Liver (tissue), 9 donors: ENCODE measurements around the gene ABCC3. TPM values are rescaled to one million over a fixed set of nuclear protein-coding genes. Genes with fewer than 3 reads are reported as not detected.

ENCODE experiments used
- DNase-seq: peaks from one replicate; pipeline ENCODE4 v3.0.0-alpha.2; 2017; ENCODE audit warnings: low spot score
- H3K27ac ChIP-seq, 2 donors: one replicate each; pipeline ENCODE4 v1.7.0; 2013; ENCODE audit warnings: inconsistent platforms in 2 of 2, low read length in 2 of 2, control low read depth in 1 of 2, low read depth in 1 of 2, mild to moderate bottlenecking in 1 of 2
- H3K27me3 ChIP-seq, 4 donors: one replicate each; pipeline versions ENCODE4 v1.6.1 to v1.7.0; 2013; ENCODE audit warnings: low read length in 3 of 4, inconsistent platforms in 1 of 4, mild to moderate bottlenecking in 1 of 4, moderate library complexity in 1 of 4; ENCODE audit not compliant: control insufficient read depth in 4 of 4, insufficient read depth in 4 of 4
- H3K36me3 ChIP-seq, 4 donors: one replicate each; pipeline versions ENCODE4 v1.6.1 to v1.7.0; 2013; ENCODE audit warnings: low read length in 3 of 4, mild to moderate bottlenecking in 3 of 4, low read depth in 1 of 4, moderate library complexity in 1 of 4; ENCODE audit not compliant: control insufficient read depth in 4 of 4, insufficient read depth in 3 of 4
- H3K4me1 ChIP-seq, 4 donors: one replicate each; pipeline versions ENCODE4 v1.6.1 to v1.7.0; 2013; ENCODE audit warnings: low read length in 3 of 4, mild to moderate bottlenecking in 3 of 4, moderate library complexity in 1 of 4; ENCODE audit not compliant: control insufficient read depth in 4 of 4, insufficient read depth in 4 of 4
- H3K4me3 ChIP-seq, 3 donors: one replicate each; pipeline versions ENCODE4 v1.6.1 to v1.7.0; 2013; ENCODE audit warnings: low read length in 3 of 3, control low read depth in 1 of 3, low read depth in 1 of 3, mild to moderate bottlenecking in 1 of 3
- H3K9ac ChIP-seq, 2 donors: one replicate each; pipeline ENCODE4 v1.7.0; 2013; ENCODE audit warnings: low read length in 2 of 2, mild to moderate bottlenecking in 2 of 2, moderate library complexity in 2 of 2, control low read depth in 1 of 2, low read depth in 1 of 2
- H3K9me3 ChIP-seq, 4 donors: one replicate each; pipeline versions ENCODE4 v1.6.1 to v1.7.0; 2013; ENCODE audit warnings: low read length in 3 of 4; ENCODE audit not compliant: control insufficient read depth in 4 of 4
- ATF3 ChIP-seq: IDR thresholded peaks from 2 replicates; pipeline ENCODE4 v1.6.1; 2016; ENCODE audit warnings: antibody characterized with exemption
- EGR1 ChIP-seq, 2 donors: IDR thresholded peaks; 2 replicates each; pipeline ENCODE4 v1.6.1; 2016 to 2018; ENCODE audit warnings: antibody characterized with exemption in 2 of 2, low read depth in 2 of 2
- FOXA1 ChIP-seq: IDR thresholded peaks from 2 replicates; pipeline ENCODE4 v1.6.1; 2016; ENCODE audit warnings: antibody characterized with exemption
- FOXA2 ChIP-seq: IDR thresholded peaks from 2 replicates; pipeline ENCODE4 v1.6.1; 2016; ENCODE audit warnings: antibody characterized with exemption
- GABPA ChIP-seq, 2 donors: IDR thresholded peaks in 1 of 2; conservative IDR thresholded peaks in 1 of 2; 2 replicates each; pipeline ENCODE4 v1.6.1; 2016; ENCODE audit warnings: antibody characterized with exemption in 2 of 2, mild to moderate bottlenecking in 1 of 2, moderate library complexity in 1 of 2
- HNF4A ChIP-seq, 2 donors: conservative IDR thresholded peaks; 2 replicates each; pipeline ENCODE4 v1.6.1; 2016; ENCODE audit warnings: antibody characterized with exemption in 2 of 2, mild to moderate bottlenecking in 2 of 2
- HNF4G ChIP-seq: IDR thresholded peaks from 2 replicates; pipeline ENCODE4 v1.6.1; 2016; ENCODE audit warnings: antibody characterized with exemption
- JUND ChIP-seq, 2 donors: IDR thresholded peaks; 2 replicates each; pipeline ENCODE4 v1.6.1; 2016; ENCODE audit warnings: antibody characterized with exemption in 2 of 2
- MAX ChIP-seq: IDR thresholded peaks from 2 replicates; pipeline ENCODE4 v1.6.1; 2016; ENCODE audit warnings: antibody characterized with exemption
- NR2F2 ChIP-seq: IDR thresholded peaks from 2 replicates; pipeline ENCODE4 v1.6.1; 2016; ENCODE audit warnings: antibody characterized with exemption
- RAD21 ChIP-seq, 2 donors: IDR thresholded peaks; 2 replicates each; pipeline ENCODE4 v1.6.1; 2016; ENCODE audit warnings: antibody characterized with exemption in 2 of 2, mild to moderate bottlenecking in 2 of 2
- RXRA ChIP-seq, 2 donors: IDR thresholded peaks; 2 replicates each; pipeline ENCODE4 v1.6.1; 2017 to 2018; ENCODE audit warnings: antibody characterized with exemption in 2 of 2, mild to moderate bottlenecking in 1 of 2
- SP1 ChIP-seq: IDR thresholded peaks from 2 replicates; pipeline ENCODE4 v1.6.1; 2018; ENCODE audit warnings: antibody characterized with exemption, mild to moderate bottlenecking
- ZBTB33 ChIP-seq: IDR thresholded peaks from 2 replicates; pipeline ENCODE4 v1.6.1; 2016; ENCODE audit warnings: antibody characterized with exemption
- WGBS: extraction: QIAGEN DNeasy Blood & Tissue Kit; methylation state at CpG from one replicate; pipeline ENCODE4 v1.1.7; 2013; 5-methylcytosine and 5-hydroxymethylcytosine counted together
- polyA plus RNA-seq, 2 donors: library from polyadenylated mRNA; stranded (reverse) in 1 of 2; unstranded in 1 of 2; fragments of 200-250 nt in 1 of 2; fragments of >200 nt in 1 of 2; fragmentation: Nextera tagmentation in 1 of 2; extraction: Ambion mirVana in 1 of 2; gene quantifications; one replicate each; pipeline versions ENCODE4 v1.2.1 to v1.2.3, GENCODE V29; 2013 to 2015
- total RNA-seq, 2 donors: library from RNA; depleted of rRNA; stranded (reverse); fragments of >200 nt; gene quantifications; one replicate each; pipeline ENCODE4 v1.2.3, GENCODE V29; 2014
- TF ChIP-seq, protein P1 (sequence below): IDR thresholded peaks from 2 replicates; pipeline ENCODE4 v1.6.1; 2016; ENCODE audit warnings: antibody characterized with exemption, mild to moderate bottlenecking
- donor health status: healthy.
- donor health status: healthy.
- donor health status: healthy.
- donor health status: healthy.
- donor health status: healthy.

Gene ABCC3
- total and polyA plus RNA-seq, 4 donors, result 10.5 to 197 (median 80.5) TPM

- Histone ChIP-seq H3K9me3 (no peaks in the 10 kb centered on the region), H3K4me3 (no peak overlapping the region), H3K27ac (no peak overlapping the region), H3K9ac (no peak overlapping the region), H3K36me3 (peaks cover 0 to 4% (median 1%) of the 10 kb centered on the region in 4 donors), H3K4me1 (peaks cover 2 to 5% (median 5%) of the 10 kb centered on the region in 4 donors), H3K27me3 (no peaks in the 10 kb centered on the region)
- TF ChIP-seq MAX (no peak), HNF4G (no peak), ZBTB33 (no peak), HNF4A (conservative IDR thresholded peaks at IDR 0.05) (no peak), EGR1 (IDR thresholded peaks at IDR 0.05; ENCODE audit: low read depth in 2 of 2) (no peak), FOXA1 (no peak), RXRA (IDR thresholded peaks at IDR 0.05) (no peak)
- no peak for DNase-seq
- WGBS, result 94% methylated on average over 2 of the region's 2 CpGs
These were observed 17.0 kb downstream of the ABCC3 start for GRCh38 chr17:50651661-50652060.

DNA sequence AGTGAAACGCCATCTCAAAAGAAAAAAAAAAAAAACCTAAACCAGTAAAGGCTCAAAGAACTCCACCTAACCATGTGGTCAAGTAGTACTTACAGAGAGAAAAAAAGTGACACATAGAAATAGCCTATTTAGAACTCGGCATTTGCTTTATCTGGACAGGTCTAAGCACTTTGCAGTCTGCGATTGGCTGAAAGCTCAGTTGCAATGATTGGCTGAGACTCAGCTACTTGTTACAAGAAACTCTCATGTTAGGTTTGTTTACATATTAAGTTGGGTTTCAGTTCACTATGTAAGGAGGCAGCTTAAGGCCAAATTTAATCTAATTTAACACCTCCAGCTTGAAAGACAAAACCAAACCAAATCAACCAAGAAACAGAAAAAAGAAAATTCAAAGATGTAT is 19.1 kb downstream of the ABCC3 start:
- peaks cover 3 to 11% (median 9%) of the 10 kb centered on the region in 4 donors for H3K4me1 ChIP-seq
- H3K27me3 ChIP-seq, result no peaks in the 10 kb centered on the region
- H3K9ac ChIP-seq, result no peak overlapping the region
- 92% methylated on average over 3 of the region's 3 CpGs for WGBS
- H3K36me3 ChIP-seq, result peaks cover 0 to 6% (median under 1%) of the 10 kb centered on the region in 4 donors
- no peak for DNase-seq
- H3K9me3 ChIP-seq, result no peaks in the 10 kb centered on the region
- H3K27ac ChIP-seq, result no peak overlapping the region
- TF ChIP-seq SP1 (no peak), RXRA (IDR thresholded peaks at IDR 0.05) (no peak)
- no peak overlapping the region for H3K4me3 ChIP-seq

DNA sequence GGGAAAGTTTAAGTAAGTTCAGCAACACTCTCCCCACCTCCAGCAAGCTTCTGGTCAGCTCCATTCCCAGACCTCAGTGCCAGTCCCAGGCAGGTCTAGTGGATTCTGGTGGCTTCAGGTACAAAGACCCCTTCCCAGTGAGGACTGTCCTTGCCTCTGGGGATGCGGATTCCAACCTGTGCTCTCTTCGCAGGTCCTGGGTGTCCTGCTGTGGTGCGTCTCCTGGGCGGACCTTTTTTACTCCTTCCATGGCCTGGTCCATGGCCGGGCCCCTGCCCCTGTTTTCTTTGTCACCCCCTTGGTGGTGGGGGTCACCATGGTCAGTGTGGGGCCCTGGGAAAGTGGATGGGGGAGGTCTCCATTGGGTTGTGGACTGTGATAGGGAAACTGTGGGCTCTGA is 21.8 kb downstream of the ABCC3 start:
- peaks cover 15 to 38% (median 26%) of the 10 kb centered on the region in 4 donors for H3K4me1 ChIP-seq
- H3K4me3 ChIP-seq, result no peak overlapping the region
- WGBS, result 97% methylated on average over 5 of the region's 5 CpGs
- no peak overlapping the region for H3K27ac ChIP-seq
- DNase-seq, result no peak
- H3K9ac ChIP-seq, result no peak overlapping the region
- H3K27me3 ChIP-seq, result no peaks in the 10 kb centered on the region
- TF ChIP-seq, protein P1, sequence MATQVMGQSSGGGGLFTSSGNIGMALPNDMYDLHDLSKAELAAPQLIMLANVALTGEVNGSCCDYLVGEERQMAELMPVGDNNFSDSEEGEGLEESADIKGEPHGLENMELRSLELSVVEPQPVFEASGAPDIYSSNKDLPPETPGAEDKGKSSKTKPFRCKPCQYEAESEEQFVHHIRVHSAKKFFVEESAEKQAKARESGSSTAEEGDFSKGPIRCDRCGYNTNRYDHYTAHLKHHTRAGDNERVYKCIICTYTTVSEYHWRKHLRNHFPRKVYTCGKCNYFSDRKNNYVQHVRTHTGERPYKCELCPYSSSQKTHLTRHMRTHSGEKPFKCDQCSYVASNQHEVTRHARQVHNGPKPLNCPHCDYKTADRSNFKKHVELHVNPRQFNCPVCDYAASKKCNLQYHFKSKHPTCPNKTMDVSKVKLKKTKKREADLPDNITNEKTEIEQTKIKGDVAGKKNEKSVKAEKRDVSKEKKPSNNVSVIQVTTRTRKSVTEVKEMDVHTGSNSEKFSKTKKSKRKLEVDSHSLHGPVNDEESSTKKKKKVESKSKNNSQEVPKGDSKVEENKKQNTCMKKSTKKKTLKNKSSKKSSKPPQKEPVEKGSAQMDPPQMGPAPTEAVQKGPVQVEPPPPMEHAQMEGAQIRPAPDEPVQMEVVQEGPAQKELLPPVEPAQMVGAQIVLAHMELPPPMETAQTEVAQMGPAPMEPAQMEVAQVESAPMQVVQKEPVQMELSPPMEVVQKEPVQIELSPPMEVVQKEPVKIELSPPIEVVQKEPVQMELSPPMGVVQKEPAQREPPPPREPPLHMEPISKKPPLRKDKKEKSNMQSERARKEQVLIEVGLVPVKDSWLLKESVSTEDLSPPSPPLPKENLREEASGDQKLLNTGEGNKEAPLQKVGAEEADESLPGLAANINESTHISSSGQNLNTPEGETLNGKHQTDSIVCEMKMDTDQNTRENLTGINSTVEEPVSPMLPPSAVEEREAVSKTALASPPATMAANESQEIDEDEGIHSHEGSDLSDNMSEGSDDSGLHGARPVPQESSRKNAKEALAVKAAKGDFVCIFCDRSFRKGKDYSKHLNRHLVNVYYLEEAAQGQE, result no peak
- TF ChIP-seq MAX, result no peak
- no peak for TF ChIP-seq GABPA (IDR thresholded peaks at IDR 0.05 in 1 of 2, conservative IDR thresholded peaks at IDR 0.05 in 1 of 2)
- TF ChIP-seq HNF4A (conservative IDR thresholded peaks at IDR 0.05), result no peak
- no peak for TF ChIP-seq FOXA1
- TF ChIP-seq RAD21 (IDR thresholded peaks at IDR 0.05), result no peak
- no peak for TF ChIP-seq HNF4G
- no peak for TF ChIP-seq ZBTB33
- TF ChIP-seq ATF3, result no peak
- TF ChIP-seq FOXA2, result no peak
- TF ChIP-seq SP1, result no peak
- no peak for TF ChIP-seq JUND (IDR thresholded peaks at IDR 0.05)
- TF ChIP-seq NR2F2, result no peak
- H3K36me3 ChIP-seq, result peaks cover 0 to 6% (median under 1%) of the 10 kb centered on the region in 4 donors
- no peaks in the 10 kb centered on the region for H3K9me3 ChIP-seq
